Measurements from ENCODE around the gene MRPL32. TPM values are rescaled to one million over a fixed set of nuclear protein-coding genes. Genes with fewer than 3 reads are reported as not detected.
A peak's percentile ranks its signal among the peaks of the same experiment; 100 is the strongest.

The MRPL32 gene
- total and polyA plus RNA-seq, 4 donors, result 42.5 to 107 (median 55.7) TPM

- Histone ChIP-seq H3K4me1 (ENCODE audit: control insufficient read depth in 1 of 2, insufficient read depth in 2 of 2, low read length in 2 of 2) (no peaks in the 10 kb centered on the region), H3K36me3 (ENCODE audit: control insufficient read depth in 1 of 2, insufficient read depth in 2 of 2, low read length in 1 of 2) (no peaks in the 10 kb centered on the region), H3K27ac (ENCODE audit: low read depth in 1 of 2, low read length in 2 of 2) (no peak overlapping the region), H3K4me3 (ENCODE audit: low read length in 2 of 2) (no peak overlapping the region), H3K27me3 (ENCODE audit: control insufficient read depth in 1 of 2, insufficient read depth in 2 of 2, low read length in 1 of 2) (no peaks in the 10 kb centered on the region), H3K9me3 (ENCODE audit: control insufficient read depth, low read length) (no peaks in the 10 kb centered on the region)
- intact Hi-C loops (cut with DNase I), result no loop called here
- ATAC-seq (ENCODE audit: low FRiP score), result no peak
- no peak for DNase-seq
- WGBS, 2 donors, result 46 to 48% methylated on average over 6 of the region's 6 CpGs
Observed at GRCh38 chr7:42964849-42965805, 33.0 kb downstream of the MRPL32 start.

- ATAC-seq (ENCODE audit: low FRiP score) (no peak), DNase-seq (no peak)
- H3K9me3 ChIP-seq (ENCODE audit: control insufficient read depth, low read length), result no peaks in the 10 kb centered on the region
- no peaks in the 10 kb centered on the region for H3K36me3 ChIP-seq (ENCODE audit: control insufficient read depth in 1 of 2, insufficient read depth in 2 of 2, low read length in 1 of 2)
- H3K27ac ChIP-seq (ENCODE audit: low read depth in 1 of 2, low read length in 2 of 2), result no peak overlapping the region
- no peak overlapping the region for H3K4me3 ChIP-seq (ENCODE audit: low read length in 2 of 2)
- 85% methylated on average over 2 of the region's 2 CpGs for WGBS, 2 donors
- H3K27me3 ChIP-seq (ENCODE audit: control insufficient read depth in 1 of 2, insufficient read depth in 2 of 2, low read length in 1 of 2), result no peaks in the 10 kb centered on the region
- no peaks in the 10 kb centered on the region for H3K4me1 ChIP-seq (ENCODE audit: control insufficient read depth in 1 of 2, insufficient read depth in 2 of 2, low read length in 2 of 2)
- intact Hi-C loops (cut with DNase I), result no loop called here
Observed at GRCh38 chr7:42967391-42967790, 35.2 kb downstream of the MRPL32 start.

- Histone ChIP-seq H3K4me3 (ENCODE audit: low read length in 2 of 2) (no peak overlapping the region), H3K9me3 (ENCODE audit: control insufficient read depth, low read length) (no peaks in the 10 kb centered on the region), H3K27ac (ENCODE audit: low read depth in 1 of 2, low read length in 2 of 2) (peak overlapping the region in 1 of 2 donors; percentile 54), H3K36me3 (ENCODE audit: control insufficient read depth in 1 of 2, insufficient read depth in 2 of 2, low read length in 1 of 2) (no peaks in the 10 kb centered on the region), H3K4me1 (ENCODE audit: control insufficient read depth in 1 of 2, insufficient read depth in 2 of 2, low read length in 2 of 2) (no peaks in the 10 kb centered on the region), H3K27me3 (ENCODE audit: control insufficient read depth in 1 of 2, insufficient read depth in 2 of 2, low read length in 1 of 2) (no peaks in the 10 kb centered on the region)
- ATAC-seq (ENCODE audit: low FRiP score) (peak; percentile 88), DNase-seq (peak; percentile 72 to 79)
- 22 to 24% methylated on average over 5 of the region's 5 CpGs for WGBS, 2 donors
- intact Hi-C loops (cut with DNase I), result no loop called here
Observed at GRCh38 chr7:42972699-42973500, 40.7 kb downstream of the MRPL32 start.

GRCh38 chr7:42976371-42976770, 44.2 kb downstream of the MRPL32 start:
- intact Hi-C loops (cut with DNase I), result no loop called here

DNA sequence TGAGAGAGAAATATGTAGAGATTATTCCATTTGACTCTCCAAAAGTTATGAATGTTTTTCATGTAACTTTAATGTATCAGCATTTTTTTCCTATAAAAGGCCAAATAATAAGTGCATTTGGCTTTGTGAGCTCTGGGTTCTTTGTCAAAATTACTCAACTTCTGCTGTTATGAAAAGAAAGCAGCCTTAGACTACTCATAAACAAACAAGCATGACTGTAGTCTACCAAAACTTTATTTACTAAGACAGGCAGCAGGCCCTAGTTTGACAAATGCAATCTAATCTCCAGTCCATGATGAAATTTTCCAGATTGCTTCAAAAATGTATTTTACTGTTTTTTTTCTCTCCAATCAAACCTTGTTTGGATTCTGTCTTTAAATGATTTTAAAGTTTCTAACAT, 46.3 kb downstream of the MRPL32 start:
- no peak for ATAC-seq (ENCODE audit: low FRiP score)
- intact Hi-C loops (cut with DNase I), result no loop called here

More at GRCh38 chr7:42976371-42976770, 44.2 kb downstream of the MRPL32 start:
- Histone ChIP-seq H3K27me3 (ENCODE audit: control insufficient read depth in 1 of 2, insufficient read depth in 2 of 2, low read length in 1 of 2) (no peaks in the 10 kb centered on the region), H3K4me1 (ENCODE audit: control insufficient read depth in 1 of 2, insufficient read depth in 2 of 2, low read length in 2 of 2) (no peaks in the 10 kb centered on the region), H3K36me3 (ENCODE audit: control insufficient read depth in 1 of 2, insufficient read depth in 2 of 2, low read length in 1 of 2) (no peaks in the 10 kb centered on the region), H3K27ac (ENCODE audit: low read depth in 1 of 2, low read length in 2 of 2) (no peak overlapping the region), H3K9me3 (ENCODE audit: control insufficient read depth, low read length) (no peaks in the 10 kb centered on the region), H3K4me3 (ENCODE audit: low read length in 2 of 2) (no peak overlapping the region)
- WGBS, 2 donors, result 89 to 94% methylated on average over 3 of the region's 3 CpGs
- ATAC-seq (ENCODE audit: low FRiP score) (no peak), DNase-seq (no peak)

GRCh38 chr7:42980084-42980483, 47.9 kb downstream of the MRPL32 start:
- no peaks in the 10 kb centered on the region for H3K9me3 ChIP-seq (ENCODE audit: control insufficient read depth, low read length)
- H3K27me3 ChIP-seq (ENCODE audit: control insufficient read depth in 1 of 2, insufficient read depth in 2 of 2, low read length in 1 of 2), result no peaks in the 10 kb centered on the region
- H3K4me1 ChIP-seq (ENCODE audit: control insufficient read depth in 1 of 2, insufficient read depth in 2 of 2, low read length in 2 of 2), result no peaks in the 10 kb centered on the region
- DNase-seq, result no peak
- WGBS, 2 donors, result 72 to 92% methylated on average over 2 of the region's 2 CpGs
- no peak for ATAC-seq (ENCODE audit: low FRiP score)
- no peak overlapping the region for H3K4me3 ChIP-seq (ENCODE audit: low read length in 2 of 2)
- H3K36me3 ChIP-seq (ENCODE audit: control insufficient read depth in 1 of 2, insufficient read depth in 2 of 2, low read length in 1 of 2), result no peaks in the 10 kb centered on the region
- no peak overlapping the region for H3K27ac ChIP-seq (ENCODE audit: low read depth in 1 of 2, low read length in 2 of 2)
- intact Hi-C loops (cut with DNase I), result no loop called here

More for the DNA sequence above, 46.3 kb downstream of the MRPL32 start:
- no peaks in the 10 kb centered on the region for H3K9me3 ChIP-seq (ENCODE audit: control insufficient read depth, low read length)
- H3K27me3 ChIP-seq (ENCODE audit: control insufficient read depth in 1 of 2, insufficient read depth in 2 of 2, low read length in 1 of 2), result no peaks in the 10 kb centered on the region
- H3K4me1 ChIP-seq (ENCODE audit: control insufficient read depth in 1 of 2, insufficient read depth in 2 of 2, low read length in 2 of 2), result no peaks in the 10 kb centered on the region
- H3K27ac ChIP-seq (ENCODE audit: low read depth in 1 of 2, low read length in 2 of 2), result no peak overlapping the region
- no peak overlapping the region for H3K4me3 ChIP-seq (ENCODE audit: low read length in 2 of 2)
- H3K36me3 ChIP-seq (ENCODE audit: control insufficient read depth in 1 of 2, insufficient read depth in 2 of 2, low read length in 1 of 2), result no peaks in the 10 kb centered on the region
- DNase-seq, result no peak

DNA sequence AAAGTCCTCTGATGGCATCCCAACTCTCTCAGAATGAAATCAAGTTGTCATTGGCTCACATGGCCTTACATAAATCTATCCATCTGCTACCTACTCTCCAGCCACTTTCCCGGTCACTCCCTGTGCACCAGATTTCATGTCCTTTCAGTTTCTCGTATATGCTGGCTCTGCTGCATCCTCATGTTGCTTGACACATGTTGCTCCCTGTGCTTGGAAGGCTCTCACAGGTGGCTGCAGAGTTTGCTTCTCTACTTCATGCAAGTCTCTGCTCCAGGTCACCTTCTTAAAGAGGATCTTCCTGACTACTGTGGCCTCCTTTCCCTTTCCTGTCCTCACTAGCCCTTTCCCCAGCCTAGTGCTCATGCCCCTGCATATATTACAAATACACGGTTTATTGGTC, 48.3 kb downstream of the MRPL32 start:
- no peak for DNase-seq
- WGBS, 2 donors, result 78 to 87% methylated on average over 3 of the region's 3 CpGs
- no peaks in the 10 kb centered on the region for H3K9me3 ChIP-seq (ENCODE audit: control insufficient read depth, low read length)
- no peaks in the 10 kb centered on the region for H3K27me3 ChIP-seq (ENCODE audit: control insufficient read depth in 1 of 2, insufficient read depth in 2 of 2, low read length in 1 of 2)
- intact Hi-C loops (cut with DNase I), result no loop called here
- no peak overlapping the region for H3K4me3 ChIP-seq (ENCODE audit: low read length in 2 of 2)
- no peak for ATAC-seq (ENCODE audit: low FRiP score)
- H3K4me1 ChIP-seq (ENCODE audit: control insufficient read depth in 1 of 2, insufficient read depth in 2 of 2, low read length in 2 of 2), result no peaks in the 10 kb centered on the region
- no peaks in the 10 kb centered on the region for H3K36me3 ChIP-seq (ENCODE audit: control insufficient read depth in 1 of 2, insufficient read depth in 2 of 2, low read length in 1 of 2)
- no peak overlapping the region for H3K27ac ChIP-seq (ENCODE audit: low read depth in 1 of 2, low read length in 2 of 2)

DNA sequence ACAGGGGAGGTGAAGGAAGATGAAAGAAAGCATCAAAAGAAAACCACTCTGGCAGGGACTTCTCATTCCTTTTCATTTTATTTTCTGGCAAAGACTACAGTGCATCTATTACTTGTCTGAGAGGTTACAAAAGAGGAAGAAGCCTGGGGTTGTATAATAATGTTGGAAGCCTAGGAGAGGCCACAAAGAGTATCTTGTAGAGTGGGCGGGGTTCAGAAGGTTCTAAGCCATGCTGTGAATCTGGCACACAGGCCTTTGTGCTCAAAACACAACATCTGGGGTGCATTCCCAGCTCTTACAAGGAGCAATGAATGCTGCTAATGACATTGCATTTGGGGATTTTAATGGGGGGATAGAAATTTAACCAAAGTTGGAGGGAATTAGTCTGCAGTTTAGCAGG, 49.4 kb downstream of the MRPL32 start:
- ATAC-seq (ENCODE audit: low FRiP score) (no peak), DNase-seq (no peak)
- H3K27ac ChIP-seq (ENCODE audit: low read depth in 1 of 2, low read length in 2 of 2), result no peak overlapping the region
- 91 to 94% methylated on average over 1 of the region's 1 CpG for WGBS, 2 donors
- peaks cover 0 to 2% of the 10 kb centered on the region in 2 donors for H3K27me3 ChIP-seq (ENCODE audit: control insufficient read depth in 1 of 2, insufficient read depth in 2 of 2, low read length in 1 of 2)
- H3K4me3 ChIP-seq (ENCODE audit: low read length in 2 of 2), result no peak overlapping the region
- no peaks in the 10 kb centered on the region for H3K9me3 ChIP-seq (ENCODE audit: control insufficient read depth, low read length)
- intact Hi-C loops (cut with DNase I), result no loop called here
- no peaks in the 10 kb centered on the region for H3K4me1 ChIP-seq (ENCODE audit: control insufficient read depth in 1 of 2, insufficient read depth in 2 of 2, low read length in 2 of 2)
- H3K36me3 ChIP-seq (ENCODE audit: control insufficient read depth in 1 of 2, insufficient read depth in 2 of 2, low read length in 1 of 2), result no peaks in the 10 kb centered on the region
